GM10847 (cell line): Measurements from ENCODE around the gene ADAMTS15.

Experiments
- POLR2A ChIP-seq: IDR thresholded peaks from 2 replicates; pipeline ENCODE4 v1.6.1; 2011; ENCODE audit not compliant: insufficient read length; ENCODE audit errors: extremely low read depth

Gene ADAMTS15

GRCh38 chr11:130516554-130517505, 68.4 kb downstream of the ADAMTS15 start:
- no peak for TF ChIP-seq POLR2A

- TF ChIP-seq POLR2A: no peak
Observed at GRCh38 chr11:130518164-130518680, 69.8 kb downstream of the ADAMTS15 start.

GRCh38 chr11:130519128-130519932, 70.9 kb downstream of the ADAMTS15 start:
- no peak for TF ChIP-seq POLR2A

- TF ChIP-seq POLR2A: no peak
Observed at GRCh38 chr11:130520271-130520671, 71.8 kb downstream of the ADAMTS15 start.

GRCh38 chr11:130522284-130522961, 74.0 kb downstream of the ADAMTS15 start:
- no peak for TF ChIP-seq POLR2A

- TF ChIP-seq POLR2A: no peak
Observed at GRCh38 chr11:130523166-130523565, 74.7 kb downstream of the ADAMTS15 start.

- TF ChIP-seq POLR2A: no peak
Observed at GRCh38 chr11:130523609-130524008, 75.2 kb downstream of the ADAMTS15 start.

- no peak for TF ChIP-seq POLR2A
Observed at GRCh38 chr11:130524132-130524790, 75.8 kb downstream of the ADAMTS15 start.

GRCh38 chr11:130525307-130525706, 76.9 kb downstream of the ADAMTS15 start:
- TF ChIP-seq POLR2A: no peak
